ENCODE results near the gene ADGRE2.

GRCh38 chr19:14796021-14796420 lies 17.7 kb upstream of the ADGRE2 start:
- TF ChIP-seq CTCF (optimal IDR thresholded peaks at IDR 0.05 in 1 of 3, IDR thresholded peaks at IDR 0.05 in 1 of 3, conservative IDR thresholded peaks at IDR 0.05 in 1 of 3; ENCODE audit: extremely low read depth in 1 of 3, insufficient read depth in 2 of 3, low read length in 3 of 3) (no peak), EZH2 (IDR thresholded peaks at IDR 0.05; ENCODE audit: low read length) (no peak)
